Stimulated activated effector memory CD8-positive, alpha-beta T cell treated with anti-CD3 and anti-CD28 coated beads, Interleukin-12 subunit alpha, Interleukin-12 subunit beta, amount 100 ng/mL, for 72 hours (primary cell): ENCODE results near the gene ZFYVE28.

Experiments used
- ATAC-seq: fragments of 150-1000 bp; cut with Tn5 transposase; 2 replicates; pipeline ENCODE4 v1.10.0; 2021
- DNase-seq, 2 donors: peaks; one replicate each; pipeline ENCODE4 v3.0.0; 2021 to 2022; ENCODE audit warnings: low spot score in 2 of 2
- H3K27ac Mint-ChIP-seq: one replicate; pipeline ENCODE4 v1.8.0; 2022; ENCODE audit warnings: mild to moderate bottlenecking, mixed read lengths
- H3K36me3 Mint-ChIP-seq: one replicate; pipeline ENCODE4 v1.8.0; 2022; ENCODE audit warnings: mild to moderate bottlenecking, mixed read lengths
- H3K4me1 Mint-ChIP-seq: one replicate; pipeline ENCODE4 v1.8.0; 2022; ENCODE audit warnings: mixed read lengths
- H3K4me3 Mint-ChIP-seq: one replicate; pipeline ENCODE4 v1.8.0; 2022; ENCODE audit warnings: mild to moderate bottlenecking, mixed read lengths
- H3K9me3 Mint-ChIP-seq: one replicate; pipeline ENCODE4 v1.8.0; 2022; ENCODE audit warnings: mixed read lengths

ZFYVE28 gene

GRCh38 chr4:2424581-2424980 lies 6.1 kb upstream of the ZFYVE28 start:
- no peak for DNase-seq
- Mint-ChIP-seq H3K4me3 (no peak overlapping the region), H3K27ac (no peak overlapping the region), H3K36me3 (no peaks in the 10 kb centered on the region), H3K4me1 (peaks cover 15% of the 10 kb centered on the region), H3K9me3 (no peaks in the 10 kb centered on the region)
- ATAC-seq = no peak

GRCh38 chr4:2423695-2424094 lies 5.2 kb upstream of the ZFYVE28 start:
- no peak for ATAC-seq
- H3K36me3 Mint-ChIP-seq = peaks cover 5% of the 10 kb centered on the region
- H3K27ac Mint-ChIP-seq = no peak overlapping the region
- no peak overlapping the region for H3K4me3 Mint-ChIP-seq
- DNase-seq = no peak
- no peaks in the 10 kb centered on the region for H3K9me3 Mint-ChIP-seq
- peaks cover 20% of the 10 kb centered on the region for H3K4me1 Mint-ChIP-seq

- Mint-ChIP-seq H3K4me1 (peaks cover 16% of the 10 kb centered on the region), H3K27ac (peak overlapping the region; percentile 37), H3K4me3 (no peak overlapping the region), H3K9me3 (no peaks in the 10 kb centered on the region), H3K36me3 (peaks cover 5% of the 10 kb centered on the region)
- ATAC-seq (no peak), DNase-seq (no peak)
Observed at GRCh38 chr4:2423066-2423465, 4.6 kb upstream of the ZFYVE28 start.

DNA sequence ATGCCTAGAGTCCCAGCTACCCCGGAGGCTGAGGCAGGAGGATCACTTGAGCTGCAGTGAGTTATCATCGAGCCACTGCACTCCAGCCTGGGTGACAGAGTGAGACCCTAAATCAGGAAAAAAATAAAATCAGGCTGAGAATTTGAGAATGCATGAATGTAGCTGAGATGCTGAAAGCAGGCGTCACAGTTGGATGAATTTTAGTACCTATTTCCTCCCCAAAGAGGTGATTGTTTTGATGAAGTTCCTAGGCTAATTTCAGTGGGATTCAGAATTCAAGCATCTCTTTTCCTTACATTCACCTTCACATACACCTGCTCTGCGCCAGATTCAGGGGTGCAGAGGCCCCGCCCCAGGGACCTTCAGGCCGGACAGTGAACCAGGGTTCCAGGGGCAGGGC lies 3.5 kb upstream of the ZFYVE28 start:
- Mint-ChIP-seq H3K9me3 (no peaks in the 10 kb centered on the region), H3K4me1 (peaks cover 16% of the 10 kb centered on the region), H3K4me3 (no peak overlapping the region), H3K36me3 (peaks cover 5% of the 10 kb centered on the region), H3K27ac (no peak overlapping the region)
- no peak for DNase-seq
- ATAC-seq = no peak

GRCh38 chr4:2419814-2420213 lies 1.4 kb upstream of the ZFYVE28 start:
- peaks cover 5% of the 10 kb centered on the region for H3K36me3 Mint-ChIP-seq
- H3K4me3 Mint-ChIP-seq = peak overlapping the region; percentile 73
- ATAC-seq = no peak
- no peaks in the 10 kb centered on the region for H3K9me3 Mint-ChIP-seq
- DNase-seq = no peak
- peak overlapping the region; percentile 15 for H3K27ac Mint-ChIP-seq
- peaks cover 31% of the 10 kb centered on the region for H3K4me1 Mint-ChIP-seq

DNA sequence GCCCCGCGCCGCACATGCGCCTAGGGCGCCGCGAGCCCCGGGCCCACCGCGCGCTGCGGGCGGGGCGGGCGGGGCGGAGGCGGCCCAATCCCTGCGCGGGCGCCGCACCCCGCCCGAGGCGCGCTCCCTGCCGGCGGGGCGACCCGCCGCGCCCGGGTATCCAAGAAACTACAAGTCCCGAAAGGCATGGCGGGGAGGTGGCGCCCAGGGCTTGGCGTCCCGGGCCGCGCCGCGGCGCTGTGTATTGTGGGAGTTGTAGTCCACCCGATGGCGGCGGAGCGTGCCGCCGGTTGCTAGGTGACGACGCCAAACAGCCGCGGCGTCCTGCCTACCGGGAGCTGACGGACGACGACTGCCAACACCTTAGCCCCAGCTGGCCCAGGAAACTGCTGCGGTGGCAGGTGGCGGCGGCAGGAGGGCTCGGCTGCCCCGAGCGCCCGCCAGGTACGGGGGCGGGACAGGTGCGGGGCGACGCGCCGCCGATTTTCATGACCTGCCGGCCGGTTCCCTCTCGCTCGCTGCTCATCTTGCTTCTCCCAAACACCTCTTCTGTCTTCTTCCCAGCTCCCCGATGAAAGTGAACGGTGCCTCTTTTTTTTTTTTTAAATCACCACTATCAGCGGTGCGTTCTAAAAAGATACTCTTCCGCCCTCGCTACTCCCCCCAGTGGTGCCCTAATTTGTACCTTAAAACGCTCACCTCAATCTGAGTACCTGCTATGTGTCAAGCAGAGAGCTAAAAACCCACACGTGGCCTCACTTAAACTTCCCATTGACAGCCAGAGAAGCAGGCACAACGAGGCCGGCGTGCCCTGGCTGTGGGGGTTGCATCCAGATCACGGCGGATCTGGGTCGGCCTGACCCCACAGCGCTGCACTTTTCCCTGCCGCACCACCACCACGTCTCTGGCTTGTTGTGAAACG lies 466 bp upstream of the ZFYVE28 start, which contains the start of gene CFAP99:
Gene CFAP99, plus strand, starts transcription at position 306 of the 922 bp plus-strand sequence.
- peak within 1 kb of the TSS; percentile 73 for H3K4me3 Mint-ChIP-seq

GRCh38 chr4:2417226-2417764 lies 1.1 kb downstream of the ZFYVE28 start:
- H3K4me1 Mint-ChIP-seq = peaks cover 57% of the 10 kb centered on the region
- H3K36me3 Mint-ChIP-seq = peaks cover 28% of the 10 kb centered on the region
- H3K27ac Mint-ChIP-seq = peak overlapping the region; percentile 80
- H3K4me3 Mint-ChIP-seq = peak overlapping the region; percentile 73
- peak; percentile 13 to 68 for DNase-seq
- H3K9me3 Mint-ChIP-seq = no peaks in the 10 kb centered on the region
- ATAC-seq = no peak

More for the DNA sequence above, 466 bp upstream of the ZFYVE28 start, which contains the start of gene CFAP99:
- no peaks in the 10 kb centered on the region for H3K9me3 Mint-ChIP-seq
- H3K27ac Mint-ChIP-seq = peak within 1 kb of the TSS; percentile 97
- peaks cover 13% of the 10 kb centered on the region for H3K36me3 Mint-ChIP-seq
- peaks cover 40% of the 10 kb centered on the region for H3K4me1 Mint-ChIP-seq
- ATAC-seq (peak; percentile 95), DNase-seq (peak; percentile 85 to 95)

DNA sequence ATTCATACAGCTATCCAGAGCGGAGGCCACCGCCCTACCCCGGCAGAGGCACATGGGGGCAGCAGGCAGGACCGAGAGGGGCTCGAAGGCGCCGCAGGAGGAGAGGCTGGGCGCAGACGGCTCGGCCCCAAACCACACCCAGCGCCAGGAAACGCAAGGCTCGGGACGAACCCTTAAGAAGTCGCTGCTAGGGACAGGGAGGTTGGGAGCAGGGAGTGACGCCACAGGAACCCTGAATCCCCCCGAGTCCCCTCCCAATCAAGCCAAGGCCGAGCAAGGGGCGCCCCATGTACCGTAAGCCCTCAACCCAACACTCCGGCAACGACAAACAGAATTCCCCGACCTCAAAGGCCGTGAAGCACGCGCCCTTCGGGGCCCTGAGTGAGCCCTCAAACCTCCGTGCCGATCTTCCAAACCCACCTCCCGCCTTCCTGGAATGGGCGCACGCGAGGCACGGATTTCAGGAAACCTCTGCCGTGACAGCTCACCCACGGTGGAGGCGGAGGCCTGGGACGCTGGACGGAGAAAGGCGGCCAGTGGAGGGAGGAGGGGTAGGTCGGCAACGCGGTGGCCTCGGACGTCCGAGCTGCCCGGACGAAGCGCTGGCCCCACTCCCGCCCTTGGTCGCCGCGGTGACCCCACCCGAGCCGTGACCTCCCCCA lies 1.8 kb downstream of the ZFYVE28 start:
- peaks cover 28% of the 10 kb centered on the region for H3K36me3 Mint-ChIP-seq
- H3K27ac Mint-ChIP-seq = peak overlapping the region; percentile 84
- no peak for ATAC-seq
- H3K4me1 Mint-ChIP-seq = peaks cover 63% of the 10 kb centered on the region
- H3K4me3 Mint-ChIP-seq = peak overlapping the region; percentile 73
- H3K9me3 Mint-ChIP-seq = no peaks in the 10 kb centered on the region
- DNase-seq = peak in 1 of 2 donors; percentile 69

DNA sequence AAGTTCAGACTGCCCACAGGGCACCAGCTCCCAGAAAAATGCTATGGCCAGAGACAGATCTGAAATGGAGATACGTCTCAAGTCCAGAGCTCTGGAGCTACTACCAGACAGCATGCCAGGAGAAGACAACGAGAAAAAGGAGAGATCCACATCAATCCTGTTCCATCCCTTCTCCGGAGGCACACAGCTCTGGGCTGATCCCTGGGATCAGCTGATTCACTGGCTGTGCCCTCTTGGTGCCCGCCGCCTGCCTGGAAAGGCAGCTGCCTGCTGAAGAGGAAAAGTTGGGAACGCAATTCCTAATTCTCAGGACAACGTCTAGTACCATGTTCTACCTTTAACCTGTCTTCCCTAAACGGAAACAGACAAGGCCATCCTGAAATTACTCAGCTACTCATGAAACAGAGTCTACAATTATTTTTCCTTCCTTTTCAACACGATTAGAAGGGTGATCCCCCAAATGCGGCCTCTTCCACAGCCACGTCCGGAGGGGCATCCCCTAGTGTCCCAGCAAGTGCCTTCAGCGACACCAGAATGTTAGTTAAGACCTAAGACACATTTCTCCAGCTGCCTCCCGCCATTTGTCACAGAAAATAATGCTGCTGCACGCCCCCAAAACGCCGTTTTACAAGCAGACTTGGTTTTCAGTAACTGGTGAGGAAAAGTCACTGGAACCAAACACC lies 2.4 kb downstream of the ZFYVE28 start:
- peak in 1 of 2 donors; percentile 63 for DNase-seq
- H3K9me3 Mint-ChIP-seq = no peaks in the 10 kb centered on the region
- ATAC-seq = no peak
- peaks cover 69% of the 10 kb centered on the region for H3K4me1 Mint-ChIP-seq
- H3K27ac Mint-ChIP-seq = peak overlapping the region; percentile 84
- peaks cover 28% of the 10 kb centered on the region for H3K36me3 Mint-ChIP-seq
- peak overlapping the region; percentile 73 for H3K4me3 Mint-ChIP-seq

DNA sequence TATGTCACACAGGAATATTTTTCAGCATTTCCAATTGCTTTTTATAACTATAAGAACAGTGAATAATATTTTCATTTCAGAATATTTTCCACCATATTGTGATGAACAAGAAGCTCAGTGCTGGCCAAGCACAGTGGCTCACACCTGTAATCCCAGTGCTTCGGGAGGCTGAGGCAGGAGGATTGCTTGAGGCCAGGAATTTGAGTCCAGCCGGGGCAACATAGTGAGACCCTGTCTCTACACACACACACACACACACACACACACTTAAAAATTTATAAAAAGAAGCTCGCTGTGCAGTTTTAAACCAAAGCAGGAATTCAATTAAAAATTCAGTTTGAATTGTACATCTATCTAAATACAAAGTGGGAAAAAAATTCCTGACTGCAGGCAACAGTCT lies 3.2 kb downstream of the ZFYVE28 start:
- peak overlapping the region; percentile 84 for H3K27ac Mint-ChIP-seq
- H3K4me3 Mint-ChIP-seq = peak overlapping the region; percentile 73
- H3K4me1 Mint-ChIP-seq = peaks cover 76% of the 10 kb centered on the region
- DNase-seq = no peak
- no peak for ATAC-seq
- H3K36me3 Mint-ChIP-seq = peaks cover 28% of the 10 kb centered on the region
- no peaks in the 10 kb centered on the region for H3K9me3 Mint-ChIP-seq

- Mint-ChIP-seq H3K36me3 (peaks cover 26% of the 10 kb centered on the region), H3K4me1 (peaks cover 76% of the 10 kb centered on the region), H3K4me3 (peak overlapping the region; percentile 73), H3K9me3 (no peaks in the 10 kb centered on the region), H3K27ac (peak overlapping the region; percentile 94)
- DNase-seq (peak; percentile 21 to 72), ATAC-seq (no peak)
Observed at GRCh38 chr4:2413821-2414610, 4.4 kb downstream of the ZFYVE28 start.

DNA sequence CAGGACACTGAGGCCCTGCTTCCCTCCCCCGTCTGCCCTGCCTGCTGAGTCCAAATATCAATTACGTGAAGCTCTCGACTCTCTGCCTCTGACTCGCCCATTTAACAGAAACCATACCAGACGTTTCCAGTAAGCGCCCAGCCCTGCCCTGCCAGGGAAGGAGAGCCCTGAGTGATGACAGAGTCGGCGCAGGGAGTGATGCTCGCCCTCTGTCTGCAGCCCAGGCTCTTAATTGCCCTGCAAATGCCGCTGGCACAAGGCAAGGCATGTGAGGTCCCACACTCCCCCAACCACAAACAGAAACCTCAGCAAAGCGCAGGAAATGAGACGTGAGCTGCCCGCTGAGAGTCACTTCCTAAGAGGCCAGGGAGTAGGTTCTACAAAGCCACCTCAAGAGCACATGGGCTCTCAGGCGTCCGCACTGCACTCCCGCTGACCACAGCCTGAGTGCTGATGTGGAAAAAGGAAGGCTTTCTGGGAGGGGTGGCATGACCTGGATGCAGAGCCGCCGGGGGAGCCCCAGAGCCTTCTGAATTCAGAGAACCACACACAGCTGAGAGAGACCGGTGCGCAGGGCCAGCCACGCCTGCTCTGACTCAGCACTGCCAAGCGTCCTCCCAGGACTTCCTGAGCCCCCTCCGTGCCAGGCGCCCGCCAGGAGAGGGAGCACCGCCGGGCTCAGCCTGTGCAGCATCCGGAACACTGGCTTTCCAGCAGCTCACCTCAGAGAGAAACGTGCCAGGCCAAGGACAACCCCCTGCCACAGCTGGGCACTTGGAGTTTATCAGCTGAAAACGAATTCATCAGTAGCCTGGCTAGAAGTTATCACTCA lies 5.3 kb downstream of the ZFYVE28 start:
- peak overlapping the region; percentile 94 for H3K27ac Mint-ChIP-seq
- ATAC-seq = peak; percentile 87
- H3K9me3 Mint-ChIP-seq = no peaks in the 10 kb centered on the region
- H3K4me1 Mint-ChIP-seq = peaks cover 82% of the 10 kb centered on the region
- DNase-seq = peak; percentile 69 to 93
- peak overlapping the region; percentile 73 for H3K4me3 Mint-ChIP-seq
- H3K36me3 Mint-ChIP-seq = peaks cover 23% of the 10 kb centered on the region

- Mint-ChIP-seq H3K9me3 (no peaks in the 10 kb centered on the region), H3K4me1 (peaks cover 88% of the 10 kb centered on the region), H3K4me3 (peak overlapping the region; percentile 73), H3K27ac (peak overlapping the region; percentile 94), H3K36me3 (peaks cover 23% of the 10 kb centered on the region)
- peak; percentile 74 for ATAC-seq
- no peak for DNase-seq
Observed at GRCh38 chr4:2412534-2412884, 5.9 kb downstream of the ZFYVE28 start.
